Neural progenitor cell (in vitro differentiated cells): ENCODE measurements around the gene AGK.

ENCODE experiments used
- EZH2 ChIP-seq: fragments of 200-600 bp; sonication (generic); IDR thresholded peaks from 2 replicates; pipeline ENCODE4 v1.6.1; 2017; ENCODE audit warnings: antibody characterized with exemption, mild to moderate bottlenecking, moderate library complexity
- EZH2phosphoT487 ChIP-seq: fragments of 200-600 bp; sonication (generic); IDR thresholded peaks from 2 replicates; pipeline ENCODE4 v1.6.1; 2017; ENCODE audit warnings: antibody characterized with exemption
- TF ChIP-seq, protein P1 (sequence below): fragments of 200-600 bp; sonication (generic); IDR thresholded peaks from 2 replicates; pipeline ENCODE4 v1.5.1; 2017; ENCODE audit warnings: antibody characterized with exemption, mild to moderate bottlenecking

DNA sequence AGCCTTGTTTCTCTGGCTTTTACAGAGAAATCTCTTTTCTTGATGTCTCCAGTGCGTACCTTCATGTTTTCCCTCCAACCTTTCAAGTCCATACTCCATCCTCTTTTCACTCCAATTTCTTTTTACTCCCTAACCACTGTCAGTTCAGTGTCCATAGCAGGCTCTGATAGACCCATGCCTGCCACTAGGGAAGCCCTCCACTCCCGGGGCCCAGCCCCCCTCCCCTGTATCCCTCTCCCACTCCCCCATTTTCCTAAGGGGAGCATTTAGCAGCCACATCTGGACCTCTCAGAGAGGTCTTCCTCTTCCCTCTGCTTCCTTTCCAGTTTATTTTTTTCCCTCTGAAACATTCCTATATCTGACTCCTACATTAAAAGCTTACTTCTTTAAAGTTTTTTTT lies 117.6 kb downstream of the AGK start:
- TF ChIP-seq, protein P1, sequence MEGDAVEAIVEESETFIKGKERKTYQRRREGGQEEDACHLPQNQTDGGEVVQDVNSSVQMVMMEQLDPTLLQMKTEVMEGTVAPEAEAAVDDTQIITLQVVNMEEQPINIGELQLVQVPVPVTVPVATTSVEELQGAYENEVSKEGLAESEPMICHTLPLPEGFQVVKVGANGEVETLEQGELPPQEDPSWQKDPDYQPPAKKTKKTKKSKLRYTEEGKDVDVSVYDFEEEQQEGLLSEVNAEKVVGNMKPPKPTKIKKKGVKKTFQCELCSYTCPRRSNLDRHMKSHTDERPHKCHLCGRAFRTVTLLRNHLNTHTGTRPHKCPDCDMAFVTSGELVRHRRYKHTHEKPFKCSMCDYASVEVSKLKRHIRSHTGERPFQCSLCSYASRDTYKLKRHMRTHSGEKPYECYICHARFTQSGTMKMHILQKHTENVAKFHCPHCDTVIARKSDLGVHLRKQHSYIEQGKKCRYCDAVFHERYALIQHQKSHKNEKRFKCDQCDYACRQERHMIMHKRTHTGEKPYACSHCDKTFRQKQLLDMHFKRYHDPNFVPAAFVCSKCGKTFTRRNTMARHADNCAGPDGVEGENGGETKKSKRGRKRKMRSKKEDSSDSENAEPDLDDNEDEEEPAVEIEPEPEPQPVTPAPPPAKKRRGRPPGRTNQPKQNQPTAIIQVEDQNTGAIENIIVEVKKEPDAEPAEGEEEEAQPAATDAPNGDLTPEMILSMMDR, result no peak
- TF ChIP-seq EZH2, result no peak
- TF ChIP-seq EZH2phosphoT487, result no peak
